HG02678 (cell line): ENCODE data around the gene NFKBIA.
"Not testable (repeated sequence)": the region's sequence is repeated elsewhere in the genome, so short reads cannot be mapped to it uniquely, and the experiment has no call there.

ENCODE experiments used
- ATAC-seq: cut with Tn5 transposase; IDR thresholded peaks from one replicate; pipeline ENCODE4 v1.9.1; 2021; ENCODE audit warnings: mild to moderate bottlenecking, moderate library complexity; ENCODE audit not compliant: unreplicated experiment

NFKBIA gene

GRCh38 chr14:35409595-35409994 lies 5.0 kb upstream of the NFKBIA start:
- ATAC-seq = no peak

- no peak for ATAC-seq
Observed at GRCh38 chr14:35408026-35408425, 3.5 kb upstream of the NFKBIA start.

GRCh38 chr14:35407306-35407630 lies 2.7 kb upstream of the NFKBIA start:
- ATAC-seq = no peak

GRCh38 chr14:35406506-35407305 lies 2.2 kb upstream of the NFKBIA start:
- no peak for ATAC-seq

GRCh38 chr14:35406090-35406489 lies 1.5 kb upstream of the NFKBIA start:
- ATAC-seq = no peak

- ATAC-seq = no peak
Observed at GRCh38 chr14:35405304-35405996, 901 bp upstream of the NFKBIA start.

GRCh38 chr14:35403603-35404448 lies 723 bp downstream of the NFKBIA start:
- peak; percentile 50 for ATAC-seq

GRCh38 chr14:35403114-35403602 lies 1.4 kb downstream of the NFKBIA start:
- ATAC-seq = no peak

GRCh38 chr14:35402323-35403113 lies 2.0 kb downstream of the NFKBIA start:
- no peak for ATAC-seq

- no peak for ATAC-seq
Observed at GRCh38 chr14:35401422-35402265, 2.9 kb downstream of the NFKBIA start.

- ATAC-seq = no peak
Observed at GRCh38 chr14:35400648-35401421, 3.7 kb downstream of the NFKBIA start.

- no peak for ATAC-seq
Observed at GRCh38 chr14:35399083-35399937, 5.2 kb downstream of the NFKBIA start.

- no peak for ATAC-seq
Observed at GRCh38 chr14:35398071-35398584, 6.4 kb downstream of the NFKBIA start.

- not testable (repeated sequence) for ATAC-seq
Observed at GRCh38 chr14:35396610-35397009, 7.9 kb downstream of the NFKBIA start.

GRCh38 chr14:35395283-35395682 lies 9.3 kb downstream of the NFKBIA start:
- ATAC-seq = no peak

- ATAC-seq = no peak
Observed at GRCh38 chr14:35394326-35395013, 10.1 kb downstream of the NFKBIA start.

- ATAC-seq = no peak
Observed at GRCh38 chr14:35393826-35394225, 10.7 kb downstream of the NFKBIA start.
